ENCODE data around the gene FBXO42. TPM values are rescaled to one million over a fixed set of nuclear protein-coding genes. Genes with fewer than 3 reads are reported as not detected.
A peak's percentile ranks its signal among the peaks of the same experiment; 100 is the strongest.

FBXO42 gene
- total and polyA plus RNA-seq, 9 of the 15 experiments (the other 6 are each of a cell fraction or from before 2014, with no cell fraction given), result 7.2 to 24.8 (median 17.4) TPM

GRCh38 chr1:16221499-16221898 lies 130.8 kb downstream of the FBXO42 start:
- in situ Hi-C loops (cut with MboI), result no loop called here
- Histone ChIP-seq H3K4me1 (replicated peaks in 1 of 2; ENCODE audit: control insufficient read depth in 2 of 2, insufficient read depth in 2 of 2, low read length in 2 of 2) (peaks cover 12 to 19% of the 10 kb centered on the region in 2 experiments; a peak in 4 of 5 replicates), H3K9me3 (replicated peaks; ENCODE audit: control insufficient read depth, insufficient read depth, low read depth, low read length) (no peaks in the 10 kb centered on the region), H3K4me2 (ENCODE audit: insufficient read depth, low read length) (no peak overlapping the region), H3K79me2 (ENCODE audit: control insufficient read depth, insufficient read depth, low read length) (no peaks in the 10 kb centered on the region), H3K4me3 (no peak overlapping the region), H3K36me3 (ENCODE audit: control insufficient read depth, insufficient read depth, low read length) (no peaks in the 10 kb centered on the region), H2AFZ (ENCODE audit: low read depth, low read length) (no peak overlapping the region), H3K9ac (ENCODE audit: insufficient read depth in 1 of 2, low read depth in 2 of 2, low read length in 2 of 2) (peak overlapping the region in 1 of 2 experiments; percentile 42; a peak in 1 of 4 replicates), H3K27me3 (ENCODE audit: control insufficient read depth in 2 of 2, insufficient read depth in 2 of 2, low read length in 2 of 2) (no peaks in the 10 kb centered on the region), H3K9me1 (ENCODE audit: control insufficient read depth, insufficient read depth, low read length) (no peaks in the 10 kb centered on the region), H3K27ac (ENCODE audit: extremely low read depth, low read depth, low read length) (no peak overlapping the region), H4K20me1 (replicated peaks; ENCODE audit: control insufficient read depth, insufficient read depth, low read length) (no peaks in the 10 kb centered on the region)
- intact Hi-C loops (cut with micrococcal nuclease), result no loop called here
- BruUV-seq (replicated peaks), result no TSS peak
- DNase-seq (ENCODE audit: extremely low read depth in 1 of 4, low spot score in 3 of 4), result no peak
- no peak for ATAC-seq
- FAIRE-seq, result no peak
- 0% methylated on average over 1 of the region's 1 CpG for WGBS (ENCODE audit: insufficient coverage, low coverage, missing lambda C conversion rate)
- ChIA-PET CTCF (ENCODE audit: low intra/inter-chr PET ratio) (no interaction called here), POLR2A (interaction anchor here (1.9 kb wide), 1 partner anchor 15 kb away, joined by 5 read pairs; no protein-coding TSS in a partner anchor)
- TF ChIP-seq PHB2 (IDR thresholded peaks at IDR 0.05; ENCODE audit: low read depth), result peak; percentile 13; the same call in 1 of the 2 replicates
- peak; percentile 44; the same call in 1 of the 2 replicates for TF ChIP-seq HLTF (IDR thresholded peaks at IDR 0.05)
- TF ChIP-seq SOX6 (IDR thresholded peaks at IDR 0.05), result no peak
- 0 out of 2 replicates have a peak, but pooled peaks have one; percentile 33 for TF ChIP-seq TSC22D4 (tag; IDR thresholded peaks at IDR 0.05)
- 0 out of 2 replicates have a peak, but pooled peaks have one; percentile 36 for TF ChIP-seq HBP1 (CRISPR knock-in tag; IDR thresholded peaks at IDR 0.05)
- peak; percentile 87 for TF ChIP-seq ELF4 (CRISPR knock-in tag; IDR thresholded peaks at IDR 0.05)
- no peak for TF ChIP-seq HDAC2 (IDR thresholded peaks at IDR 0.05)
- 0 out of 2 replicates have a peak, but pooled peaks have one; percentile 18 for TF ChIP-seq GATAD2A (IDR thresholded peaks at IDR 0.05)
- no peak for TF ChIP-seq PREB (CRISPR knock-in tag; IDR thresholded peaks at IDR 0.05)
- peak; percentile 65 for TF ChIP-seq EHMT2 (IDR thresholded peaks at IDR 0.05)
- peak; percentile 69 for TF ChIP-seq OTX1 (CRISPR knock-in tag; IDR thresholded peaks at IDR 0.05)
- no peak for TF ChIP-seq CREB5 (CRISPR knock-in tag; IDR thresholded peaks at IDR 0.05)
- peak; percentile 36; the same call in 1 of the 2 replicates for TF ChIP-seq PKNOX1 (IDR thresholded peaks at IDR 0.05)
- TF ChIP-seq ARID1B (IDR thresholded peaks at IDR 0.05), result 0 out of 2 replicates have a peak, but pooled peaks have one; percentile 14
- peak in 1 of 2 experiments; percentile 95; a peak in 1 of 4 replicates for TF ChIP-seq MCM7 (IDR thresholded peaks at IDR 0.05)
- TF ChIP-seq SMAD2 (IDR thresholded peaks at IDR 0.05; ENCODE audit: low read depth, low read length), result no peak
- peak; percentile 79; the same call in 1 of the 2 replicates for TF ChIP-seq ZBTB26 (CRISPR knock-in tag; IDR thresholded peaks at IDR 0.05)
- TF ChIP-seq E2F4 (CRISPR knock-in tag; IDR thresholded peaks at IDR 0.05; ENCODE audit: low read depth), result no peak

Data from K562 (cell line).